Adrenal gland (tissue), 5 donors: ENCODE results near the gene GLYR1.

ENCODE experiments used
- POLR2A ChIP-seq, 2 donors: fragments of 450-650 bp; IDR thresholded peaks; one replicate each; pipeline ENCODE4 v1.6.1; 2017; ENCODE audit warnings: antibody characterized with exemption in 2 of 2, mild to moderate bottlenecking in 2 of 2, moderate library complexity in 1 of 2
- TF ChIP-seq, protein P1 (sequence below), 6 experiments: fragments of 450-650 bp in 4 of 6; fragments of 200-600 bp in 2 of 6; sonication (generic) in 1 of 6; IDR thresholded peaks; 1 replicate in 5 of 6; 2 replicates in 1 of 6; pipeline versions ENCODE4 v1.5.1 to v1.8.0; 2016 to 2021; ENCODE audit warnings: antibody characterized with exemption in 6 of 6, mild to moderate bottlenecking in 2 of 6, moderate library complexity in 1 of 6
- donor health status: DM: no; HTN: no; CAD: no.

DNA sequence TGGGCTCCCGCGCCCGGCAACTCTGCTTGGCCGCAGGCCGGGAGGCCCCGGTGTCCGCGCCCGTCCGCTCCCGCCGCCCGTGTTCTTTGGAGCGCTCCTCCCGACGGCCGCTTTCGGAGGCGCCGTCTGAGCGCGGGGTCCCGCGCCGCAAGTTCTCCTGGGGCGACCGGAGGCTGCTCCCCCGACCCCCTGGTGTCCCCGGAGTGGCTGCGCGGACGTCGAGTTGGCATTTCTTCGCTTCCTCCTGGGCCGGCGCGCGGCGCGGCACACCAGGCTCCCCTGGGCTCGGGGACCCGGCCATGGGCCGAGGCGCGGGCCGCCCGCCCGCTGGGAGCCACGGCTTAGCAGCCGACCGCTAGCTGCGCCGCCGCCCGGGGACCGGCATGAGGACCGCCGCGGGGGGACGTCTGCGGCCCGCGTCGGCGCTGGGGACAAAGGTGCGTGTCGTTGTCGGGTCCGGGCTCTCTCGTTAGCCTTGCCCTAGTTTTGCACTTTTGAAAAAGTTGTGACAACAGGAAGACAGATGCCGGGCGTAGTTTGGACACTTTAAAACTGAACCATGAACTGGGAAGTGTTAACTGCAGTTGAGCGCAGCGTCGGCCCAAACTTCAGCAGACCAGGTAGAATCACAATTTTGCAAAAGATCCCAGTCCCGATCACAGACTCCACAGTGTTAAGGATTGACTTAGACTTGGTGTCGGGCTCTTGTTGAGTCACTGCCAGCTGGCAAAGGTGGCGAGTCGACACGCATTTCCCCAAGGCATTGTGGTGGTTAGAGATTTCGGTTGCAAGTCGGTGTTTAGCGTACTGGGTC lies 893 bp upstream of the GLYR1 start:
- TF ChIP-seq, protein P1, sequence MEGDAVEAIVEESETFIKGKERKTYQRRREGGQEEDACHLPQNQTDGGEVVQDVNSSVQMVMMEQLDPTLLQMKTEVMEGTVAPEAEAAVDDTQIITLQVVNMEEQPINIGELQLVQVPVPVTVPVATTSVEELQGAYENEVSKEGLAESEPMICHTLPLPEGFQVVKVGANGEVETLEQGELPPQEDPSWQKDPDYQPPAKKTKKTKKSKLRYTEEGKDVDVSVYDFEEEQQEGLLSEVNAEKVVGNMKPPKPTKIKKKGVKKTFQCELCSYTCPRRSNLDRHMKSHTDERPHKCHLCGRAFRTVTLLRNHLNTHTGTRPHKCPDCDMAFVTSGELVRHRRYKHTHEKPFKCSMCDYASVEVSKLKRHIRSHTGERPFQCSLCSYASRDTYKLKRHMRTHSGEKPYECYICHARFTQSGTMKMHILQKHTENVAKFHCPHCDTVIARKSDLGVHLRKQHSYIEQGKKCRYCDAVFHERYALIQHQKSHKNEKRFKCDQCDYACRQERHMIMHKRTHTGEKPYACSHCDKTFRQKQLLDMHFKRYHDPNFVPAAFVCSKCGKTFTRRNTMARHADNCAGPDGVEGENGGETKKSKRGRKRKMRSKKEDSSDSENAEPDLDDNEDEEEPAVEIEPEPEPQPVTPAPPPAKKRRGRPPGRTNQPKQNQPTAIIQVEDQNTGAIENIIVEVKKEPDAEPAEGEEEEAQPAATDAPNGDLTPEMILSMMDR (IDR thresholded peaks at IDR 0.05), result no peak
- peak in 1 of 2 donors; percentile 36 for TF ChIP-seq POLR2A (IDR thresholded peaks at IDR 0.05)
